ENCODE measurements around the gene PTPN23.

The PTPN23 gene

GRCh38 chr3:47422743-47423142 lies 41.9 kb downstream of the PTPN23 start:
- peaks cover 5% of the 10 kb centered on the region; the same call in 1 of the 2 replicates for H3F3A ChIP-seq (ENCODE audit: control insufficient read depth, insufficient read depth)
- H3K4me2 ChIP-seq (ENCODE audit: low read length) = no peak overlapping the region
- H3K36me3 ChIP-seq (ENCODE audit: control insufficient read depth, low read length) = peaks cover 66% of the 10 kb centered on the region
- no peaks in the 10 kb centered on the region for H3K27me3 ChIP-seq (ENCODE audit: control insufficient read depth, low read length)
- TF ChIP-seq EZH2phosphoT487 (IDR thresholded peaks at IDR 0.05; ENCODE audit: borderline replicate concordance, low read length) = no peak
- TF ChIP-seq CTCF (IDR thresholded peaks at IDR 0.05; ENCODE audit: low read depth, low read length, poor library complexity, severe bottlenecking) = no peak
- H4K20me1 ChIP-seq (ENCODE audit: control insufficient read depth, insufficient read depth, low read depth, low read length) = no peaks in the 10 kb centered on the region
- no peaks in the 10 kb centered on the region for H3K9me3 ChIP-seq (ENCODE audit: control insufficient read depth, insufficient read depth, low read length)
- 0 out of 2 replicates have a peak, but pooled peaks cover 3% of the 10 kb centered on the region for H3K79me2 ChIP-seq (ENCODE audit: control insufficient read depth, low read length)
- peaks cover 21% of the 10 kb centered on the region for H3K4me1 ChIP-seq (ENCODE audit: control insufficient read depth, low read length)
- no peaks in the 10 kb centered on the region for H3K9me2 ChIP-seq (replicated peaks; ENCODE audit: control insufficient read depth, low read length)
- no peak overlapping the region for H3K4me3 ChIP-seq (ENCODE audit: low read length)
- H3K27ac ChIP-seq (ENCODE audit: low read depth, low read length) = no peak overlapping the region

- TF ChIP-seq EZH2phosphoT487 (IDR thresholded peaks at IDR 0.05; ENCODE audit: borderline replicate concordance, low read length) = no peak
- TF ChIP-seq CTCF (IDR thresholded peaks at IDR 0.05; ENCODE audit: low read depth, low read length, poor library complexity, severe bottlenecking) = no peak
- Histone ChIP-seq H3K9me3 (ENCODE audit: control insufficient read depth, insufficient read depth, low read length) (no peaks in the 10 kb centered on the region), H3K79me2 (ENCODE audit: control insufficient read depth, low read length) (0 out of 2 replicates have a peak, but pooled peaks cover 3% of the 10 kb centered on the region), H3K4me2 (ENCODE audit: low read length) (no peak overlapping the region), H3K4me1 (ENCODE audit: control insufficient read depth, low read length) (peaks cover 21% of the 10 kb centered on the region), H3K27me3 (ENCODE audit: control insufficient read depth, low read length) (no peaks in the 10 kb centered on the region), H3K27ac (ENCODE audit: low read depth, low read length) (no peak overlapping the region), H3K36me3 (ENCODE audit: control insufficient read depth, low read length) (peaks cover 75% of the 10 kb centered on the region), H4K20me1 (ENCODE audit: control insufficient read depth, insufficient read depth, low read depth, low read length) (no peaks in the 10 kb centered on the region), H3K4me3 (ENCODE audit: low read length) (no peak overlapping the region), H3K9me2 (replicated peaks; ENCODE audit: control insufficient read depth, low read length) (no peaks in the 10 kb centered on the region), H3F3A (ENCODE audit: control insufficient read depth, insufficient read depth) (peaks cover 5% of the 10 kb centered on the region; the same call in 1 of the 2 replicates)
Measured at GRCh38 chr3:47423548-47424145, 42.8 kb downstream of the PTPN23 start.

- peaks cover 64% of the 10 kb centered on the region for H3K36me3 ChIP-seq (ENCODE audit: control insufficient read depth, low read length)
- no peaks in the 10 kb centered on the region for H3K9me2 ChIP-seq (replicated peaks; ENCODE audit: control insufficient read depth, low read length)
- no peak overlapping the region for H3K4me2 ChIP-seq (ENCODE audit: low read length)
- no peak overlapping the region for H3K27ac ChIP-seq (ENCODE audit: low read depth, low read length)
- H3F3A ChIP-seq (ENCODE audit: control insufficient read depth, insufficient read depth) = peaks cover 5% of the 10 kb centered on the region; the same call in 1 of the 2 replicates
- peaks cover 15% of the 10 kb centered on the region for H3K4me1 ChIP-seq (ENCODE audit: control insufficient read depth, low read length)
- no peaks in the 10 kb centered on the region for H3K9me3 ChIP-seq (ENCODE audit: control insufficient read depth, insufficient read depth, low read length)
- no peaks in the 10 kb centered on the region for H4K20me1 ChIP-seq (ENCODE audit: control insufficient read depth, insufficient read depth, low read depth, low read length)
- TF ChIP-seq EZH2phosphoT487 (IDR thresholded peaks at IDR 0.05; ENCODE audit: borderline replicate concordance, low read length) (no peak), CTCF (IDR thresholded peaks at IDR 0.05; ENCODE audit: low read depth, low read length, poor library complexity, severe bottlenecking) (no peak)
- H3K79me2 ChIP-seq (ENCODE audit: control insufficient read depth, low read length) = 0 out of 2 replicates have a peak, but pooled peaks cover 3% of the 10 kb centered on the region
- no peaks in the 10 kb centered on the region for H3K27me3 ChIP-seq (ENCODE audit: control insufficient read depth, low read length)
- no peak overlapping the region for H3K4me3 ChIP-seq (ENCODE audit: low read length)
Measured at GRCh38 chr3:47424434-47425382, 43.9 kb downstream of the PTPN23 start.
